MM.1S (cell line): ENCODE results near the gene SDHB.
A peak's percentile ranks its signal among the peaks of the same experiment; 100 is the strongest.

Experiments used
- DNase-seq: peaks from one replicate; pipeline ENCODE4 v3.0.0-alpha.2; 2015
- H2AFZ ChIP-seq: fragments of 300-600 bp; sonication (generic); 2 replicates; pipeline ENCODE4 v1.6.0; 2016; ENCODE audit warnings: antibody characterized with exemption, low read length
- H3F3A ChIP-seq: fragments of 300-600 bp; sonication (generic); 2 replicates; pipeline ENCODE4 v1.6.1; 2016; ENCODE audit warnings: mild to moderate bottlenecking, antibody characterized with exemption, low read length, moderate library complexity, mixed read lengths; ENCODE audit not compliant: insufficient read depth
- H3K27ac ChIP-seq: fragments of 300-600 bp; sonication (generic); 2 replicates; pipeline ENCODE4 v1.5.1; 2016; ENCODE audit warnings: mild to moderate bottlenecking, low read length
- H3K27me3 ChIP-seq: fragments of 300-600 bp; sonication (generic); replicated peaks from 2 replicates; pipeline ENCODE4 v1.6.0; 2016; ENCODE audit warnings: low read length; ENCODE audit not compliant: insufficient read depth
- H3K36me3 ChIP-seq: fragments of 300-600 bp; sonication (generic); replicated peaks from 2 replicates; pipeline ENCODE4 v1.6.1; 2016; ENCODE audit warnings: mild to moderate bottlenecking, low read length, mixed read lengths; ENCODE audit not compliant: insufficient read depth
- H3K4me1 ChIP-seq: fragments of 300-600 bp; sonication (generic); 2 replicates; pipeline ENCODE4 v1.6.1; 2016; ENCODE audit warnings: low read length, mixed read lengths
- H3K4me2 ChIP-seq: fragments of 300-600 bp; sonication (generic); 2 replicates; pipeline ENCODE4 v1.6.0; 2016; ENCODE audit warnings: low read depth, low read length
- H3K4me3 ChIP-seq: fragments of 300-600 bp; sonication (generic); 2 replicates; pipeline ENCODE4 v1.5.1; 2016; ENCODE audit warnings: low read length, mixed read lengths
- H3K79me2 ChIP-seq: fragments of 300-600 bp; sonication (generic); 2 replicates; pipeline ENCODE4 v1.6.1; 2016; ENCODE audit warnings: mixed run types, low read length, mixed read lengths
- H3K9ac ChIP-seq: fragments of 300-600 bp; sonication (generic); 2 replicates; pipeline ENCODE4 v1.6.1; 2016; ENCODE audit warnings: low read length, mixed read lengths
- H3K9me2 ChIP-seq: fragments of 300-600 bp; sonication (generic); replicated peaks from 2 replicates; pipeline ENCODE4 v1.6.1; 2016; ENCODE audit warnings: mild to moderate bottlenecking, low read length, mixed read lengths; ENCODE audit not compliant: insufficient read depth
- H3K9me3 ChIP-seq: fragments of 300-600 bp; sonication (generic); replicated peaks from 2 replicates; pipeline ENCODE4 v1.6.1; 2016; ENCODE audit warnings: mild to moderate bottlenecking, low read length, mixed read lengths; ENCODE audit not compliant: insufficient read depth
- H4K20me1 ChIP-seq: fragments of 300-600 bp; sonication (generic); 2 replicates; pipeline ENCODE4 v1.6.1; 2016; ENCODE audit warnings: mild to moderate bottlenecking, low read length, moderate library complexity, mixed read lengths; ENCODE audit not compliant: insufficient read depth
- CTCF ChIP-seq: fragments of 300-600 bp; sonication (generic); IDR thresholded peaks from 2 replicates; pipeline ENCODE4 v1.5.1; 2016; ENCODE audit warnings: antibody characterized with exemption, low read length, mixed read lengths
- EZH2 ChIP-seq: fragments of 300-600 bp; sonication (generic); optimal IDR thresholded peaks from 2 replicates; pipeline ENCODE3; 2017; ENCODE audit warnings: low read depth, mild to moderate bottlenecking, antibody characterized with exemption, low read length, mixed read lengths
- EZH2phosphoT487 ChIP-seq: fragments of 300-600 bp; sonication (generic); IDR thresholded peaks from 2 replicates; pipeline ENCODE4 v1.6.1; 2018; ENCODE audit warnings: antibody characterized with exemption, low read length

SDHB gene

GRCh38 chr1:17053685-17054410 lies at the start of gene SDHB:
SDHB (minus strand) TSS chr1:17054032; CDS start chr1:17054019, 13 bp downstream.
- Histone ChIP-seq H3K4me2 (peak within 1 kb of the TSS; percentile 81), H2AFZ (peak within 1 kb of the TSS; percentile 64), H3K9me3 (no peaks in the 10 kb centered on the region), H3K27me3 (peaks cover 37% of the 10 kb centered on the region), H4K20me1 (no peaks in the 10 kb centered on the region), H3F3A (no peaks in the 10 kb centered on the region), H3K27ac (peak within 1 kb of the TSS; percentile 35; the same call in 1 of the 2 replicates), H3K9ac (peak within 1 kb of the TSS; percentile 78), H3K4me3 (peak within 1 kb of the TSS; percentile 85), H3K79me2 (peaks cover 48% of the 10 kb centered on the region), H3K9me2 (no peaks in the 10 kb centered on the region), H3K36me3 (0 out of 2 replicates have a peak, but pooled peaks cover 3% of the 10 kb centered on the region), H3K4me1 (peaks cover 8% of the 10 kb centered on the region)
- peak; percentile 98 for DNase-seq
- TF ChIP-seq EZH2phosphoT487 (no peak), CTCF (no peak), EZH2 (no peak)

GRCh38 chr1:17102232-17102631 lies 48.4 kb upstream of the SDHB start:
- no peaks in the 10 kb centered on the region for H3K9me3 ChIP-seq
- no peaks in the 10 kb centered on the region for H4K20me1 ChIP-seq
- H3K9ac ChIP-seq, result no peak overlapping the region
- H3K27me3 ChIP-seq, result peaks cover 98% of the 10 kb centered on the region
- H3K4me3 ChIP-seq, result no peak overlapping the region
- DNase-seq, result no peak
- H3K27ac ChIP-seq, result no peak overlapping the region
- TF ChIP-seq EZH2 (no peak), CTCF (no peak), EZH2phosphoT487 (no peak)
- no peaks in the 10 kb centered on the region for H3K9me2 ChIP-seq
- no peaks in the 10 kb centered on the region for H3K36me3 ChIP-seq
- H3K79me2 ChIP-seq, result no peaks in the 10 kb centered on the region
- H3K4me2 ChIP-seq, result no peak overlapping the region
- no peaks in the 10 kb centered on the region for H3K4me1 ChIP-seq
- H3F3A ChIP-seq, result no peaks in the 10 kb centered on the region
- no peak overlapping the region for H2AFZ ChIP-seq

- Histone ChIP-seq H2AFZ (no peak overlapping the region), H3K9me2 (no peaks in the 10 kb centered on the region), H3K4me1 (no peaks in the 10 kb centered on the region), H3K27me3 (peaks cover 100% of the 10 kb centered on the region), H3K4me2 (no peak overlapping the region), H3K9me3 (no peaks in the 10 kb centered on the region), H3F3A (no peaks in the 10 kb centered on the region), H3K9ac (no peak overlapping the region), H4K20me1 (no peaks in the 10 kb centered on the region), H3K79me2 (no peaks in the 10 kb centered on the region), H3K27ac (no peak overlapping the region), H3K36me3 (no peaks in the 10 kb centered on the region), H3K4me3 (no peak overlapping the region)
- DNase-seq, result no peak
- TF ChIP-seq CTCF (no peak), EZH2 (no peak), EZH2phosphoT487 (no peak)
Observed at GRCh38 chr1:17101261-17101660, 47.4 kb upstream of the SDHB start.
